HG03139 (cell line): ENCODE data around the gene TTBK1.

ENCODE experiments used
- ATAC-seq: cut with Tn5 transposase; IDR thresholded peaks from one replicate; pipeline ENCODE4 v1.9.1; 2021; ENCODE audit not compliant: unreplicated experiment

The TTBK1 gene

GRCh38 chr6:43242908-43243663 is at the start of gene TTBK1:
Gene TTBK1 (plus strand): TSS chr6:43243481. CDS start chr6:43246661, 3,180 bp downstream.
- ATAC-seq: no peak

DNA sequence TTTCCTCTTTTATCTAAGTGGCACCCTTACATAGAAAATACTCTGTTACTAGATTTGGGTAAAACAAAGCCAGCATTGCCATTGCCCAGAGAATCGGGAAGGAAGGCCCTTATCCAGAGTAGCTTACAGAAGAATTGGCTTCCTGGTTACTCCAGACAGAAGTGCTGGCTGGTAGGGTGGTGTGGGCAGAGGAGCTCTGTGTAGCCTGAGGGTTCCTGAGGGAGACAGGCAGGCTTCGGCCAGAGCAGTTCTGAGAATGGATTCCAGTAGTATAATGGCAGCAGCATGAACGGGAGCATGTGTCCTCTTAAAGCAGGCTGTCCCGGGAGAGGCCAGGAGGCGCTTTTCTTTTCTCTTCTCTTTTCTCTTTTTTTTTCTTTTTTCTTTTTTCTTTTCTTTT is 49.4 kb upstream of the TTBK1 start:
- ATAC-seq: no peak

GRCh38 chr6:43196337-43196736 is 46.9 kb upstream of the TTBK1 start:
- ATAC-seq: no peak

GRCh38 chr6:43199912-43200311 is 43.4 kb upstream of the TTBK1 start:
- no peak for ATAC-seq

- ATAC-seq: no peak
Observed at GRCh38 chr6:43200541-43200940, 42.7 kb upstream of the TTBK1 start.

- ATAC-seq: no peak
Observed at GRCh38 chr6:43202451-43202850, 40.8 kb upstream of the TTBK1 start.

DNA sequence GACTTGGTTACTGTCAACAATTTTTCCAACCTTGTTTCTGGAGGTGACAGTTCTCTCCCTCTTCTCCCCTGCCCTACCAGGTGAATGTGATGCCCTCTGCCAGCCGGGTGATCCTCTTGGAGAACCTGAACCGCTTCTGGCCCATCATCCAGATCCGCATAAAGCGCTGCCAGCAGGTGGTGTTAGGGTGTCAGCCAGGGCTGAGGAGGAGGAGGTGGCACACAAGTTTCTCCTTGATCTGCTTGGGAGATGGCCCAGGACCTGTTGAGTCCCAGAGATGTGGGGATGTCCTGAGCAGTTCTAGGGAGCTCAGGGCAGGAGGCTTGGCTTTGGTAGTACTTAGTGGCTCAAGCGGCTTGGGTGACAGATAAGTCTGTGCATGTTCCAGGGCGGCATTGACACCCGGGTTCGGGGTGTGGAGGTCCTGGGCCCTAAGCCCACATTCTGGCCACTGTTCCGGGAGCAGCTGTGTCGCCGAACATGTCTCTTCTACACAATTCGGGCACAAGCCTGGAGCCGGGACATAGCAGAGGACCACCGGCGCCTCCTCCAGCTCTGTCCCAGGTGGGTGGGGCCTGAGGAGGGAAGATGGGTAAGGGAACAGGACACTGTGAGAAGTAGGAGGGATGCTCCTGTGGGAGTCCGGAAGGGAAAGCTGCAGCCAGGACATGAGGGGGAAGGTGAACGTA is 40.1 kb upstream of the TTBK1 start:
- ATAC-seq: no peak

GRCh38 chr6:43203718-43204095 is 39.6 kb upstream of the TTBK1 start:
- ATAC-seq: no peak

GRCh38 chr6:43204271-43205105 is 38.8 kb upstream of the TTBK1 start:
- ATAC-seq: no peak

DNA sequence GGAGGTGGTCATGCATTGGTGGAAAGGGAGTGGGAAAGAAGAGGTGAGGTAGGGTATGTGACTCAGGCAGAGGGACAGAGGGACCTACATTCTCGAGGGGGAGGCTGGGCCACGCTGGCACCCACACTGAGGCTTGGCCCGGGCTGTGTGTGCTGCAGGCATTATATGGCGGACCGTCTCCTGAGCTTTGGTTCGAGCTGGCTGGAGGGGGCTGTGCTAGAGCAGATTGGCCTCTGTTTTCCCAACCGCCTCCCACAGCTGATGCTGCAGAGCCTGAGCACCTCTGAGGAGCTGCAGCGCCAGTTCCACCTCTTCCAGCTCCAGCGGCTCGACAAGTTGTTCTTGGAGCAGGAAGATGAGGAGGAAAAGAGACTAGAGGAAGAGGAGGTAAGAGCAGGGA is 37.4 kb upstream of the TTBK1 start:
- no peak for ATAC-seq

- ATAC-seq: no peak
Observed at GRCh38 chr6:43207286-43207685, 36.0 kb upstream of the TTBK1 start.

DNA sequence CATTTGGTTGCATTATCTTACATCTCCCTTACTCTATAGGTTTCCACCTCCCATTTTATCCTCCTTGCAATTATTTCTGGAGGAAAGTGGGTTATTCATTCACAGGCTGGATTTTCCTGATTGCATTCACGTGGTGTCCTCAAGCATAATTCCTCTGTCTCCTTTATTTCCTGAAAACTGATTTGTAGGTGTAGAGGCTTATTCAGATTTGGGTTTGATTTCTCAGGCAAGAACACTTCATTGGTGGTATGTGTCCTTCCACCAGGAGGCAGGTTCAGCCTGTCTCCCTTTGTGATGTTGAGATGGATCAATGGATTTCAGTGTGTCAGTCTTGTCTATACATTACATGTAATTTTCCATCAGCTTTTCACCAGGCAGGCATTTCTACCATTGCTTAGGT is 31.3 kb upstream of the TTBK1 start:
- ATAC-seq: no peak

DNA sequence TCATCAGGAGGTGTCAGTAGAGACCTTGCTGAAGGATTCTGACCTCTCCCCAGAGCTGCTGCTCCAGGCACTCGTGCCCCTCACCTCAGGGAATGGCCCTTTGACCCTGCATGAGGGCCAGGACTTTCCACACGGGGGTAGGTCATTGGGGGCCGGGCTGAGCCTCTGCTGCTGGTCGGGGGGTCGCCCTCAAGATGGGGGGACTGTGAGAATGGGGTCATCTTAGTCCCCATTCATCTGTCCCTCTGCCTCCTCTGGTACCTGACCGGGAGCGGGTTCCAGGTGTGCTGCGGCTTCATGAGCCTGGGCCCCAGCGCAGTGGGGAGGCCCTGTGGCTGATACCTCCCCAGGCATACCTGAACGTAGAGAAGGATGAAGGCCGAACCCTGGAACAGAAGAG is 29.9 kb upstream of the TTBK1 start:
- no peak for ATAC-seq

DNA sequence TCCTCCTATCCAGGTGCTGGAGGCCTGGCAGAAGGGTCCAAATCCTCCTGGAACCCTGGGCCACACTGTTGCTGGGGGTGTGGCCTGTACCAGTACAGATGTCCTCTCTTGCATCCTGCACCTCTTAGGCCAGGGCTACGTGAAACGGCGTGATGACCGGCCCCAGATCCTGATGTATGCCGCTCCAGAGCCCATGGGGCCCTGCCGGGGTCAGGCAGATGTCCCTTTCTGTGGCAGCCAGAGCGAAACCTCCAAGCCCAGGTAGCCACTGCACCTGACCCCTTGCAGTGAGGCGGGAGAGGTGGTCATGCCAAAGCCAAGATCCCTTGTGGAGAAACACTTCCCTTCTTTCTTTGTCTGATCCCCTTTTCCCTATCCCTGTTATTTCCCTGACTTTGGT is 28.2 kb upstream of the TTBK1 start:
- no peak for ATAC-seq

DNA sequence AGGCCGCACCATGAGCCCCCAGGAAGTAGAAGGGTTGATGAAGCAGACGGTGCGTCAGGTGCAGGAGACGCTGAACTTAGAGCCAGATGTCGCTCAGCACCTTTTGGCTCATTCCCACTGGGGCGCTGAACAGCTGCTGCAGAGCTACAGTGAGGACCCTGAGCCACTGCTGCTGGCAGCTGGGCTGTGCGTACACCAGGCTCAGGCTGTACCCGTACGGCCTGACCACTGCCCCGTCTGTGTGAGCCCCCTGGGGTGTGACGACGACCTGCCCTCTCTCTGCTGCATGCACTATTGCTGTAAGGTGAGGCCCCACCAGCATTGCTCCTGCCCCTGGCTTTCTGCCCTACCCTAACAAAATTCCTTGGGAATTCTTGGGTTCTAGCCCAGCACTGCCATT is 27.1 kb upstream of the TTBK1 start:
- no peak for ATAC-seq

GRCh38 chr6:43217351-43217750 is 25.9 kb upstream of the TTBK1 start:
- ATAC-seq: no peak

DNA sequence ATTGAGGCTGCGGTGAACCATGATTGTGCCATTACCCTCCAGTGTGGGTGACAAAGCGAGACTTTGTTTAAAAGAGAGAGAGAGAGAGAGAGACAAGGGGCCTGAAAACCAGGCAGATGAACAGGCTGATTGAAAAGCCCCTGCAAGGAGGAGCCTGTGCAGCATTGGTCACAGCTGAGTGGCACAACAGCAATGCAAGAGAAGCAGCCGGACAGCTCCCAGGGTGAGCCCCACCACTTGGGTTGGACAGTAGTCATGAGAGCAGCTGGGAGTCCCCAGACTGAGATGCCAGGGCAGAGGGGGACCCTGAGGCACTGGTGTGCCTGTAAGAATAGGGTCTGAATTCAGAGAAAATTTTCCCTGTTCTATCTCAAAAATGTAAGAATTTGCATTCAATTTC is 24.2 kb upstream of the TTBK1 start:
- ATAC-seq: no peak

GRCh38 chr6:43219814-43220213 is 23.5 kb upstream of the TTBK1 start:
- ATAC-seq: no peak

DNA sequence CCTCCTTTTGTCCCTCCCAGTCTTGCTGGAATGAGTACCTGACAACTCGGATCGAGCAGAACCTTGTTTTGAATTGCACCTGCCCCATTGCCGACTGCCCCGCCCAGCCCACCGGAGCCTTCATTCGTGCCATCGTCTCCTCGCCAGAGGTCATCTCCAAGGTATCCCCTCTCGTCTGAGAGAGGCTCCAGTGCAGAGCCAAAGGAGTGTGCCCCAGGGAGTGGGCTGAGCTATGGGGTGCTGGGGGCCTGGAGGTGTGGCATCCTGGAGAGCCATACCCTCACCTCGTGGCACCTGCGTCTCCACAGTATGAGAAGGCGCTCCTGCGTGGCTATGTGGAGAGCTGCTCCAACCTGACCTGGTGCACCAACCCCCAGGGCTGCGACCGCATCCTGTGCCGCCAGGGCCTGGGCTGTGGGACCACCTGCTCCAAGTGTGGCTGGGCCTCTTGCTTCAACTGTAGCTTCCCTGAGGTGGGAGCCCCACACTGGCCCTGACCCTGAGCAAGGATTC is 22.8 kb upstream of the TTBK1 start:
- ATAC-seq: no peak

DNA sequence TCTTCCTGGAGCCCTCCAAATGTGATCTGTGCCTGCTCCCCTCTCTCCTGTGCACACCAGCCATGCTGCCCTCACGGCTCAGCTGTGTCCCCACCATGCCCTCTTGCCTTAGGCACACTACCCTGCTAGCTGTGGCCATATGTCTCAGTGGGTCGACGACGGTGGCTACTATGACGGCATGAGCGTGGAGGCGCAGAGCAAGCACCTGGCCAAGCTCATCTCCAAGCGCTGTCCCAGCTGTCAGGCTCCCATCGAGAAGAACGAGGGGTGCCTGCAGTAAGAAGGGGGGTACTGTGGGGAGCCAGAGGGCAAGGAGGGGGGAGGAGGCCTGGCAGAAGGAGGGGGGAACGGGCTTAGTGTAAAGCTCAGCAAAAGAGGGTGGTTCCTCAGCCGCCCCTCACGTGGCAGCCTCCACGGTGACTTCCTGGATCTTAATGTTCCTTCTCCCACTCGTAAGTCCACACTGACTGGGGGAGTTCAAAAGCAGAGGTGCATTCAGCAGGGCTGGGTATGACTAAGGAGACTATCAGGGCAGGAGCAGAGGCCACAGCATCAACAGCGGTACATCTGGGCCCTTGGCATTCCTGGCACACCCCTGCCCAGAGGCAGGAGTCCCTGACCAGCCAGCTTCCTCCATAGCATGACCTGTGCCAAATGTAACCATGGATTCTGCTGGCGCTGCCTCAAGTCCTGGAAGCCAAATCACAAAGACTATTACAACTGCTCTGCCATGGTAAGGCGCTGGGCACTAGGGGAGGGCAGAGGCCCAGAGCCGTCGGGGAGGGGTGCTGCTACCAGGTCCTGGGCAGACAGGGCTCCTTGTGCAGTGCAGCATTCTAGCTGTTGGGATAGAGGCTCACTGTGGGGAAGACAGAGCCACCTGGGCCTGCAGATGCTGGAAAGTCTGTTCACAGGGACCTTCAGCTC is 22.0 kb upstream of the TTBK1 start:
- ATAC-seq: no peak
